Measurements from ENCODE around the gene COL18A1.

- no peak for TF ChIP-seq CTCF (IDR thresholded peaks at IDR 0.05)
- no peak for TF ChIP-seq POLR2A (IDR thresholded peaks at IDR 0.05)
Observed at GRCh38 chr21:45387506-45387905, 17.5 kb upstream of the COL18A1 start.
